GM12878 (cell line): Measurements from ENCODE around the gene TRIM7.

Experiments
- BMI1 ChIP-seq: fragments of 450-650 bp; IDR thresholded peaks from 2 replicates; pipeline ENCODE4 v1.6.1; 2016; ENCODE audit warnings: mild to moderate bottlenecking, moderate library complexity, borderline replicate concordance
- CHD4 ChIP-seq: fragments of 200-600 bp; sonication (generic); IDR thresholded peaks from 2 replicates; pipeline ENCODE4 v1.6.1; 2016; ENCODE audit warnings: mild to moderate bottlenecking
- FOXM1 ChIP-seq: IDR thresholded peaks from 2 replicates; pipeline ENCODE4 v1.6.1; 2012; ENCODE audit warnings: low read depth, mild to moderate bottlenecking, inconsistent platforms, low read length, moderate library complexity
- HCFC1 ChIP-seq: fragments of 150-350 bp; IDR thresholded peaks from 2 replicates; pipeline ENCODE4 v1.6.1; 2014; ENCODE audit warnings: low read length
- IKZF2 ChIP-seq, 2 experiments: fragments of 450-650 bp; IDR thresholded peaks; 2 replicates each; pipeline ENCODE4 v1.6.1; 2017; ENCODE audit warnings: mild to moderate bottlenecking in 2 of 2, moderate library complexity in 2 of 2
- JUNB ChIP-seq: IDR thresholded peaks from 2 replicates; pipeline ENCODE4 v1.6.1; 2016; ENCODE audit warnings: antibody characterized with exemption, mild to moderate bottlenecking
- JUND ChIP-seq: IDR thresholded peaks from 2 replicates; pipeline ENCODE4 v1.6.1; 2012; ENCODE audit warnings: low read depth, mild to moderate bottlenecking, low read length, improper control_type of control experiment, moderate library complexity
- POLR2A ChIP-seq: IDR thresholded peaks from 2 replicates; pipeline ENCODE4 v1.6.1; 2011; ENCODE audit warnings: low read depth, mild to moderate bottlenecking, low read length
- POLR2AphosphoS2 ChIP-seq: IDR thresholded peaks from 2 replicates; pipeline ENCODE4 v1.6.1; 2011; ENCODE audit warnings: low read depth, mild to moderate bottlenecking, low read length, improper control_type of control experiment, moderate library complexity
- POLR2AphosphoS5 ChIP-seq: IDR thresholded peaks from 2 replicates; pipeline ENCODE4 v1.6.1; 2011; ENCODE audit warnings: mild to moderate bottlenecking, low read length, inconsistent platforms
- RELA ChIP-seq: fragments of 450-650 bp; IDR thresholded peaks from 2 replicates; pipeline ENCODE4 v1.8.0; 2014; ENCODE audit warnings: borderline replicate concordance; ENCODE audit not compliant: partially characterized antibody
- STAT3 ChIP-seq: IDR thresholded peaks from 2 replicates; pipeline ENCODE4 v1.6.1; 2011; ENCODE audit warnings: low read depth, low read length, improper control_type of control experiment
- TARDBP ChIP-seq: IDR thresholded peaks from 2 replicates; pipeline ENCODE4 v1.6.1; 2016; ENCODE audit warnings: borderline replicate concordance
- TF ChIP-seq, protein P1 (sequence below): fragments of 450-650 bp; formaldehyde crosslinking; IDR thresholded peaks from 2 replicates; pipeline ENCODE4 v1.4.0; 2022; ENCODE audit warnings: mild to moderate bottlenecking, moderate library complexity

DNA sequence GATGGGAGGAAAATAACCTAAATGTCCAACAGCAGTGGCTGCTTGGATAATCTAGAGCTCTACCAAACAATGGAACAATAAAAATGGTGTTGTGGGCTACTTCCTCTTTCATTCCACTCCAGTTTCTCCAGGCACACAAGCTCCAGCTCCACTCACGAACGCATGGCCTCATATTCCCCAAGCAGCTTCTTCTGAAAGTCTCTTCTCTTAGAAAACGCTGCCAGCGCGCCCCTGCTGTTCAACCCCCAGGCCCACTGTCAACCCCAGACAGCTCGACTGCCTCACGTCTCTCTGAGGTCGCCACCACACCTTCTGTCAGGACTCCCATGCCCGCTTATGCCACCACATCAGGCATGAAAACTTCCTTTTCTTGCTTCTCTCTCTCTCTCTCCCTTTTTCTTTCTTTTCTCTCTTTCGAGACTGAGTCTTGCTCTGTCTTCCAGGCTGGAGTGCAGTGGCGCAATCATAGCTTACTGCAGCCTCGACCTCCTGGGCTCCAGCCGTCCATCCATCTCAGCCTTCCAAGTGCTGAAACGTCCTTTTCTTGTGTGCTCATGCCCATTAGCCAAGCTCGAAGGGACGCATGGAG lies 41.4 kb downstream of the TRIM7 start:
- no peak for TF ChIP-seq POLR2A
- no peak for TF ChIP-seq RELA
- no peak for TF ChIP-seq TARDBP
- TF ChIP-seq HCFC1 = no peak
- no peak for TF ChIP-seq BMI1
- no peak for TF ChIP-seq JUNB
- TF ChIP-seq STAT3 = no peak
- TF ChIP-seq, protein P1, sequence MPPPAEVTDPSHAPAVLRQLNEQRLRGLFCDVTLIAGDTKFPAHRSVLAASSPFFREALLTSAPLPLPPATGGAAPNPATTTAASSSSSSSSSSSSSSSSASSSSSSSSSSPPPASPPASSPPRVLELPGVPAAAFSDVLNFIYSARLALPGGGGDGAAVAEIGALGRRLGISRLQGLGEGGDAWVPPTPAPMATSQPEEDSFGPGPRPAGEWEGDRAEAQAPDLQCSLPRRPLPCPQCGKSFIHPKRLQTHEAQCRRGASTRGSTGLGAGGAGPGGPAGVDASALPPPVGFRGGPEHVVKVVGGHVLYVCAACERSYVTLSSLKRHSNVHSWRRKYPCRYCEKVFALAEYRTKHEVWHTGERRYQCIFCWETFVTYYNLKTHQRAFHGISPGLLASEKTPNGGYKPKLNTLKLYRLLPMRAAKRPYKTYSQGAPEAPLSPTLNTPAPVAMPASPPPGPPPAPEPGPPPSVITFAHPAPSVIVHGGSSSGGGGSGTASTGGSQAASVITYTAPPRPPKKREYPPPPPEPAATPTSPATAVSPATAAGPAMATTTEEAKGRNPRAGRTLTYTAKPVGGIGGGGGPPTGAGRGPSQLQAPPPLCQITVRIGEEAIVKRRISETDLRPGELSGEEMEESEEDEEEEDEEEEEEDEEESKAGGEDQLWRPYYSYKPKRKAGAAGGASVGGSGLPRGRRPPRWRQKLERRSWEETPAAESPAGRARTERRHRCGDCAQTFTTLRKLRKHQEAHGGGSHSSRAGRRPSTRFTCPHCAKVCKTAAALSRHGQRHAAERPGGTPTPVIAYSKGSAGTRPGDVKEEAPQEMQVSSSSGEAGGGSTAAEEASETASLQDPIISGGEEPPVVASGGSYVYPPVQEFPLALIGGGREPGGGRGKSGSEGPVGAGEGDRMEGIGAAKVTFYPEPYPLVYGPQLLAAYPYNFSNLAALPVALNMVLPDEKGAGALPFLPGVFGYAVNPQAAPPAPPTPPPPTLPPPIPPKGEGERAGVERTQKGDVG (CRISPR knock-in tag) = no peak
- no peak for TF ChIP-seq POLR2AphosphoS2
- TF ChIP-seq FOXM1 = no peak
- TF ChIP-seq POLR2AphosphoS5 = no peak
- peak; percentile 11 to 22; a peak in 2 of 4 replicates for TF ChIP-seq IKZF2 (IDR thresholded peaks at IDR 0.05)
- no peak for TF ChIP-seq CHD4
- TF ChIP-seq JUND = no peak
